ENCODE data around the gene IGF2BP3.

The IGF2BP3 gene

DNA sequence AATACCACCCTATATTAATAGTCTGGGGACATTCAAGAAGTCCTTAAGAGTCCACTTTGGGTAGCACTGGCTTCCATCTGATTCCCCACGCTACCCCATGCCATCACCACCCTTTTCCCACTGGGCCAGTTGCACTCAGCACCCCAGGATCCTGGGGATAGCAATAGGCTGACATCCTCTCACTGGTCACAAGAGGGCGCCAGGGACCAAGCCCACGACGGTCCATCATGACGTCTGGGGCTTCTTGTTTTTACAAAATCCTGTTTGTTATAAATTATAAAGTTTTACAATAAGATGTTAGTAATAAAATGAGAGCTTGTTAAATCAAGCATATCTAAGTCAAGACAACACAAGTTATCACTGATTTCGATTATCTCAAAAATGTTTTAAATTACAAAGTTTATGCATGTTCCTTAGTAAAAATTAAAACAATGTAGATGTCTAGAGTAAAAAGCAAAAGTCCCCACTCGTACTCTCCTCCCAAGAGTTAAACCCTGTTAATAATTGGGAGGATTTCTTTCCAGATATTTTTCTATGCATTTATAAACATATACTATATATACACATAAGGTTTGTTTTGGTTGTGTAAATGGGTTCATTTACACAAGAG lies 208.3 kb downstream of the IGF2BP3 start:
- ChIA-PET POLR2A (no interaction called here), CTCF (interaction anchor here (0.5 to 7.6 kb wide), 31 partner anchors 10 to 1500 kb away, joined by 3 to 92 read pairs (median 4); no protein-coding TSS in a partner anchor)
- Histone ChIP-seq H3K36me3 (ENCODE audit: control insufficient read depth in 2 of 2, insufficient read depth in 1 of 2, low read length in 2 of 2) (no peaks in the 10 kb centered on the region; a peak in 1 of 3 replicates), H3K27ac (ENCODE audit: extremely low read depth, low read depth, low read length) (no peak overlapping the region), H3K4me3 (ENCODE audit: low read depth, low read length) (no peak overlapping the region), H3K4me1 (ENCODE audit: control insufficient read depth, insufficient read depth, low read length) (no peaks in the 10 kb centered on the region), H3K9me3 (ENCODE audit: control insufficient read depth, insufficient read depth, low read depth, low read length) (no peaks in the 10 kb centered on the region)
- TF ChIP-seq ZNF660 (tag by site-specific recombination; IDR thresholded peaks at IDR 0.05): 0 out of 2 replicates have a peak, but pooled peaks have one; percentile 30
- TF ChIP-seq KLF16 (tag by site-specific recombination; IDR thresholded peaks at IDR 0.05): no peak
- TF ChIP-seq ZNF654 (tag by site-specific recombination; IDR thresholded peaks at IDR 0.05; ENCODE audit: low read depth): peak; percentile 82
- TF ChIP-seq ZIC2 (tag by site-specific recombination; IDR thresholded peaks at IDR 0.05): 0 out of 2 replicates have a peak, but pooled peaks have one; percentile 14
- 0 out of 2 replicates have a peak, but pooled peaks have one; percentile 27 for TF ChIP-seq ZNF335 (tag by site-specific recombination; conservative IDR thresholded peaks at IDR 0.05)
- TF ChIP-seq, protein P1, sequence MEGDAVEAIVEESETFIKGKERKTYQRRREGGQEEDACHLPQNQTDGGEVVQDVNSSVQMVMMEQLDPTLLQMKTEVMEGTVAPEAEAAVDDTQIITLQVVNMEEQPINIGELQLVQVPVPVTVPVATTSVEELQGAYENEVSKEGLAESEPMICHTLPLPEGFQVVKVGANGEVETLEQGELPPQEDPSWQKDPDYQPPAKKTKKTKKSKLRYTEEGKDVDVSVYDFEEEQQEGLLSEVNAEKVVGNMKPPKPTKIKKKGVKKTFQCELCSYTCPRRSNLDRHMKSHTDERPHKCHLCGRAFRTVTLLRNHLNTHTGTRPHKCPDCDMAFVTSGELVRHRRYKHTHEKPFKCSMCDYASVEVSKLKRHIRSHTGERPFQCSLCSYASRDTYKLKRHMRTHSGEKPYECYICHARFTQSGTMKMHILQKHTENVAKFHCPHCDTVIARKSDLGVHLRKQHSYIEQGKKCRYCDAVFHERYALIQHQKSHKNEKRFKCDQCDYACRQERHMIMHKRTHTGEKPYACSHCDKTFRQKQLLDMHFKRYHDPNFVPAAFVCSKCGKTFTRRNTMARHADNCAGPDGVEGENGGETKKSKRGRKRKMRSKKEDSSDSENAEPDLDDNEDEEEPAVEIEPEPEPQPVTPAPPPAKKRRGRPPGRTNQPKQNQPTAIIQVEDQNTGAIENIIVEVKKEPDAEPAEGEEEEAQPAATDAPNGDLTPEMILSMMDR (tag by site-specific recombination; IDR thresholded peaks at IDR 0.05): 0 out of 2 replicates have a peak, but pooled peaks have one; percentile 29
- TF ChIP-seq ZBTB7A (tag by site-specific recombination; IDR thresholded peaks at IDR 0.05; ENCODE audit: low read depth): no peak
- TF ChIP-seq ZNF792 (tag by site-specific recombination; IDR thresholded peaks at IDR 0.05): no peak
- TF ChIP-seq ZNF2 (tag by site-specific recombination; IDR thresholded peaks at IDR 0.05): 0 out of 2 replicates have a peak, but pooled peaks have one; percentile 34
- TF ChIP-seq ZBTB10 (tag by site-specific recombination; IDR thresholded peaks at IDR 0.05): 0 out of 2 replicates have a peak, but pooled peaks have one; percentile 26
- no peak for TF ChIP-seq ZNF155 (tag by site-specific recombination; IDR thresholded peaks at IDR 0.05)

DNA sequence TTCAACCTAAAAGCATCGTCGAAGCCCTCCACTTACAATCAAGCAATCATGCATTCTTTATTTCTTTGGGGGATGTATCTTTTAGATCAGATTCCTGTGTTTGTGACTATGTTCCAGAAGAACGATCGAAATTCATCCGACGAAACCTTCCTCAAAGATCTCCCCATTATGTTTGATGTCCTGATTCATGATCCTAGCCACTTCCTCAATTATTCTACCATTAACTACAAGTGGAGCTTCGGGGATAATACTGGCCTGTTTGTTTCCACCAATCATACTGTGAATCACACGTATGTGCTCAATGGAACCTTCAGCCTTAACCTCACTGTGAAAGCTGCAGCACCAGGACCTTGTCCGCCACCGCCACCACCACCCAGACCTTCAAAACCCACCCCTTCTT lies 209.9 kb downstream of the IGF2BP3 start:
- Histone ChIP-seq H3K9me3 (ENCODE audit: control insufficient read depth, insufficient read depth, low read depth, low read length) (no peaks in the 10 kb centered on the region), H3K4me1 (ENCODE audit: control insufficient read depth, insufficient read depth, low read length) (no peaks in the 10 kb centered on the region), H3K36me3 (ENCODE audit: control insufficient read depth in 2 of 2, insufficient read depth in 1 of 2, low read length in 2 of 2) (no peaks in the 10 kb centered on the region; a peak in 1 of 3 replicates), H3K27ac (ENCODE audit: extremely low read depth, low read depth, low read length) (no peak overlapping the region), H3K4me3 (ENCODE audit: low read depth, low read length) (no peak overlapping the region)
- no peak for TF ChIP-seq KLF8 (tag by site-specific recombination; IDR thresholded peaks at IDR 0.05)
- no peak for TF ChIP-seq KLF16 (tag by site-specific recombination; IDR thresholded peaks at IDR 0.05)
- no peak for TF ChIP-seq ZNF585B (tag by site-specific recombination; IDR thresholded peaks at IDR 0.05)
- no peak for TF ChIP-seq ZNF624 (tag by site-specific recombination; IDR thresholded peaks at IDR 0.05)
- no peak for TF ChIP-seq HOXD13 (CRISPR knock-in tag; IDR thresholded peaks at IDR 0.05; ENCODE audit: borderline replicate concordance)
- TF ChIP-seq KLF9 (tag by site-specific recombination; IDR thresholded peaks at IDR 0.05; ENCODE audit: low read depth): no peak
- no peak for TF ChIP-seq ZNF596 (tag by site-specific recombination; IDR thresholded peaks at IDR 0.05)
- no peak for TF ChIP-seq EGR2 (tag by site-specific recombination; IDR thresholded peaks at IDR 0.05; ENCODE audit: low read depth)
- TF ChIP-seq ZNF341 (tag by site-specific recombination; IDR thresholded peaks at IDR 0.05; ENCODE audit: low read depth): no peak
- no peak for TF ChIP-seq SCRT2 (tag by site-specific recombination; IDR thresholded peaks at IDR 0.05)
- no peak for TF ChIP-seq BCL11A (tag by site-specific recombination; IDR thresholded peaks at IDR 0.05; ENCODE audit: low read depth)
- TF ChIP-seq ZNF792 (tag by site-specific recombination; IDR thresholded peaks at IDR 0.05): no peak
- TF ChIP-seq ZNF16 (tag by site-specific recombination; IDR thresholded peaks at IDR 0.05; ENCODE audit: low read depth): no peak
- TF ChIP-seq, protein P2, sequence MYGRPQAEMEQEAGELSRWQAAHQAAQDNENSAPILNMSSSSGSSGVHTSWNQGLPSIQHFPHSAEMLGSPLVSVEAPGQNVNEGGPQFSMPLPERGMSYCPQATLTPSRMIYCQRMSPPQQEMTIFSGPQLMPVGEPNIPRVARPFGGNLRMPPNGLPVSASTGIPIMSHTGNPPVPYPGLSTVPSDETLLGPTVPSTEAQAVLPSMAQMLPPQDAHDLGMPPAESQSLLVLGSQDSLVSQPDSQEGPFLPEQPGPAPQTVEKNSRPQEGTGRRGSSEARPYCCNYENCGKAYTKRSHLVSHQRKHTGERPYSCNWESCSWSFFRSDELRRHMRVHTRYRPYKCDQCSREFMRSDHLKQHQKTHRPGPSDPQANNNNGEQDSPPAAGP (tag by site-specific recombination; IDR thresholded peaks at IDR 0.05): no peak
- ChIA-PET CTCF (interaction anchor here (0.6 to 7.6 kb wide), 10 partner anchors 11 to 338 kb away, joined by 3 to 92 read pairs (median 3); no protein-coding TSS in a partner anchor), POLR2A (no interaction called here)

Data from HEK293 (cell line).